HG03066 (cell line): ENCODE results near the gene ADM2.

Experiments used
- ATAC-seq: cut with Tn5 transposase; IDR thresholded peaks from one replicate; pipeline ENCODE4 v1.9.1; 2021; ENCODE audit warnings: low read depth; ENCODE audit not compliant: unreplicated experiment

ADM2 gene

DNA sequence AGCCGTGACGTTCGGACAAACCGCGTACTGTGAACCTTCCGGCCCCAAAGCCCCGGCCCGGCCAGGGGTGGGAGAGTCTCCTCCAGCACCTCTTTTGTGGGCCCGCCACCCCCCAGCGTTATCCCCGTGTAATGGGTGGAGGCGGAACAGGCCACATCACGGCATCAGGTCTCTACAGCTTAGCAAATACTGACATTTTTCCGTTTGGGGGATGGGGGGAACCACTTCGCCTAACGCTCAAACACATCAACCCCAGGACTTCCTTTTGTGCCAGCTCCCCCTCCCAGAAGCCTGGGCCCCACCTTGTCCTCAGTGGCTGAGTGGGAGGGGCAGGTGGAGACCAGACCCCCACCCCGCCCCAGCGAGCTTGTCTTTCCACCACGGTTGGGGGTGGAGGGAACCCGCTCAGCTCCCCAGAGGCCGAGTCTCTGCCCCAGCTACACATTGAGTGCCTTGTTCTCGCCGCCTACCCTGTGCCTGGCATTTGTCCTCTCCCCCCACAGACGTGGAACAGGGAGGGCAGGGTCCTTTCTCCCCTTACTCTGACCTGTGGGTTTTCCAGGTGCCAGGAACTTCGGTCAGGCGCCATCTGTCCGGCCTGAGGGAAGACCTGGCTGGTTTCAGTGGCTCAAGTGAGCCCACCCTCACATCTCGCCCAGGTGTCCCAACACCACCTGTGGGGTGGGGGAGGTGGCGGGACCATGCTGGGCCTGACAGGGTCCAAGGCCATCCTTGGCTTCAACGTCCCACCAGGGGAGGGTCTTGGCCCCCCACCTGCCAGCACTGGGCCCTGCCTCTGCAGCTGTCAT lies 36.1 kb upstream of the ADM2 start:
- no peak for ATAC-seq

DNA sequence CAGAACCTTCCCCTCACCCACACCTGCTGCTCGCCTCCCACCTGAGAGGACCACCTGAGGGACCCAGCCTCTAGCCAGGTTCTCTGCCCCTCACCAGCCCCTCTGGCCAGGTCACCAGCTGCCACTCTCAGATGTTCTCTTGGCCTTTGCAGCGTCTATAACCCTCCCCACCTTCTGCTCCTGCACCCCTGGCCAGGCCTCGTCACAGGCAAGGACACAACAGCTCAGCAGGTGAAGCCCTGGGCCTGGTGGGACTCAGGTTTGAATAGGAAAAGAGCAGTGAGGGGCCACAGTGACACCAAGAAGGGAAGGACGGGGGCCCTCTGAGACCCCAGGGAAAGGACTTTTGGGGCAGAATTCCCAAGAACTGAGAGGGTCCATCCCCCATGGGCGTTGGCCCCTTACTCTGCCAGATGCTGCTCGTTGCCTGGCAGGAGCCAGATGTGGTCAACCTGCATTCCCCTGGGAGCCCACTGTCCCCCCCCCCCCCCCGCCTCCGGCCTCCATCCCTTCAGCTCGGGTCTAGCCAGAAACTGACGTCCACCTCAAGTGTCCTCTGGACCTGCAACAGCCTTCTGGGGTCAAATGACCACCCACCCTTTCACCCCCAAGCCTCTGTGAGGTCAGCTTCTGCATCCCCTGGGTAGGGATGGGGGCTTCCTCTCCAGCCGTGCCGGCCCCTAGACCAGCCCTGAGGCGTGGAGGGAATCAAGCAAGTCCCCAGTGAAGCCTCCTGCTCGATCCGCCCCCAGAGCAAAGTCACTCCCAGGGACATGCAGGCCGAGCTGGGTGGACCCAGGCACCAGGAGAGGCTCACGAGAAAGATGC lies 35.2 kb upstream of the ADM2 start:
- ATAC-seq = no peak

DNA sequence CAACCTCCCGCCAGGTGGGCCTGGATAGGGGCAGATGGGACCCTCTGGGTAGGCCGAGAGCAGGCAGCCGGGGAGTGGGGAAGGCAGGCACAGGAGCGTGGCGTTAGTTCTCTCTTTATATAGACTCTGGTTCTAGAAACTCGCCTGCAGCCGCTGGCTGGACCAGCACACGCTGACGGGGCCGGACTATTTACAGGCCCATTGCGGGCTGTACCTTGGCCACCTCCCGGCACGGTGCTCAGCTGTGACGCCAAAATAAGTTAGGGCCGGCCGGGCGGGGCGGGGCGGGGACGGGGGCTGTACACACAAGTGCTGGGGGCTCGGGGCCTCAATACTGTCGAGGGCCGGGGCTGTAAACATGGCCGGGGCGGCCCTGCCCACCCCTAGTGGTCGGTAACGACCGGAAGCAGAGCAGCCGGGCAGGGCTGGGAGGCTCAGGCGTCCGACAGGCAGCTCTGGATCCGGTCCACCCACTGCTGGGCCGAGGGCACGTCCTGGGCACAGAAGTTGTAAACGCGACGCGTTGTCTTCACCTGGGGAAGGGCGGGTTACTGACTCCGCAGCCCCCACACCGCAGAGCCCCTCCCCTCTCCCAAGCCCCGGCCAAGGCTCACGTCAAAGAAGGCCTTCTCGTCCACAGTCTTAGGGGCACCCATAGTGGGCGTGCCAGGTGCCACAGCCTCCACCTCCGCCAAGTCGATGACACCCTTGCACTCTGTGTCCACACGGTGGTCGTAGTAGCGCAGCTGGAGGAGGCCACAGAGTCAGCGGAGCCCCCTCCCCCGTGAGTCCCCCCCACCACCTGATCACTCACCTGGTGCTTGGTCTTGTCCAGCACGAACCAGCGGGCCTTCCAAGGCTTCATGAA lies 34.4 kb upstream of the ADM2 start:
- ATAC-seq = no peak

DNA sequence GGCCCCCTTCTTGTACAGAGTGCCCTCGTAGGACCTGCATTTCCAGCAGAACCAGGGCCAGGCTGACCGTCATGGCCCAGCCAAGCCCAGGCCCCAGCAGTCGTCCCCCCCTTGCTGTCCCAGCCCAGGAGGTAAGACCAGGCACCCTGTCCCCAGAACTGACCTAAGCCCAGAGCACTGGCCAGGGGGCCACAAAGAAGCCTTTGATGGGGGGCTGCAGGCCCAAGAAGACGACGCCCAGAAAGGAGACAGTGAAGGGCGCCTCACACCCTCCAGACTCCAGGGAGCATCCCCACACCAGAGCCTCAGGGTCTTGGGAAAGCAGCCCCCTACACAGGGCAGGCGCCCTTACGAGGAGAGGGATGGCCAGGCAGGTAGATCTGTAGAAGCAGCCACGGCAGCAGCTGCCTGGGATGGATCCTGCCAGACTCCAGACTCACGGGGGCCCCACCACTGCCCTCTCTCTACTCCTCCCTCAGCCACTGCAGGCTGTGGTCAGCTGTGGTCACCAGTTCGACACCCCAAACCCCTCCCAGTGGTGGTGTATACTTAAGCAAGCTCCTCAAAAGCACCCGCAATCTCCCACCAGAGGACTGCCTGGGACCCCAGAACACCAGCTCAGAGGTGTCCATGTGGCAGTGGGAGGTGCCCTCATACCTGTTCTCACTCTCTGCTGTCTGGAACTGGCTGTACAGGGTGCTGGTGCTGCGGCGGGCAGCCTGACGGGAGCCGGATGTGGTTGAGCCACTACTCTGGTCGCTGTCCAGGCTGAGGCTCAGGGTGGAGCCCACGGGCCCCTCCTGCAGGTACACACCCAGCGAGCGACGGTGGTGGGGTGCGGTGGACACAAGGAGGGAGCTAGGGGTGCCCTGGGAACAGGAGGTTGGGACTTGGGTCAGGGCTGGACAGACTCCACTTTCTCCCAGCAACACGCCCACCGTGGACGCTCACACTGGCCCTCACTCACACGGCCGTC lies 33.5 kb upstream of the ADM2 start:
- no peak for ATAC-seq

DNA sequence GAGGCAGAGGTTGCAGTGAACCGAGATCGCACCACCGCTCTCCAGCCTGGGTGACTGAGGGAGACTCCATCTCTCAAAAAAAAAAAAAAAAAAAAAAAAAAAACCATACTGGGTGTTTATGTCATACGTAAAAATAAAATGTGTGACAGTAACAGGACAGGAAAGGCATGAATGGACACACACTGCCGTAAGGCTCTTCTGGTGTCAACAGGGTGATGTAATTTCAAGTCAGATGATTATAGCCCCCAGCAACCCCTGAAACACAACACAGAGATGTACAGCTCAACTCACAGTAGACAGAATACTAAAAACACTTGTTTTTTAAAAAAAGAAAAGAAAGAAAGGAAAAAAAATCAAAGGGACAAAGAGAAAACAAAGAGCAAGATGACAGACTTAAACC lies 28.7 kb upstream of the ADM2 start:
- ATAC-seq = no peak

DNA sequence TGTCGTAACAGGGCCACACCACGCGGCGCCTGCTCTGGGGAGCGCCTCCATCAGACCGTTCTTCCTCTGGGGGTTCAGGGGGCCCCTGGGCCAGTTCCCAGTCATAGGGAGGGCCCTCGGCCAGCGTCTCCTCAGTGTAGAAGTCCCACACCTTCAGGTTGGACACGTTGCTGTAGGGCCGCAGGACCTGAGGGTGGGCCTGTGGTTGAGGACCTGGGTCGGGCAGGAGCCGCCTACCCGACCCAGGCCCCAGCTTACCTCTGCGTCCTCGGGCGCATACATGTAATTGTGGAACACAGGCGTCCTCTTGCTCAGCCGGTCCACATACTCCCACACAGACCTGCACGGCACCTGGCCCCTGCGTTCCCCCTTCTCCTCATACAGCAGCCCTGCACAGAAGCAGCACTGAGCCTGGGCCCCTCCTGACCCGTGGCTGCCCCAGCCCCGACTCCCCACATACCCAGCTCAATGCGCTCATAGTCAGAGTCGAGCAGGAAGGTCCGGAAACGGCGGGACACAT lies 26.7 kb upstream of the ADM2 start:
- no peak for ATAC-seq

DNA sequence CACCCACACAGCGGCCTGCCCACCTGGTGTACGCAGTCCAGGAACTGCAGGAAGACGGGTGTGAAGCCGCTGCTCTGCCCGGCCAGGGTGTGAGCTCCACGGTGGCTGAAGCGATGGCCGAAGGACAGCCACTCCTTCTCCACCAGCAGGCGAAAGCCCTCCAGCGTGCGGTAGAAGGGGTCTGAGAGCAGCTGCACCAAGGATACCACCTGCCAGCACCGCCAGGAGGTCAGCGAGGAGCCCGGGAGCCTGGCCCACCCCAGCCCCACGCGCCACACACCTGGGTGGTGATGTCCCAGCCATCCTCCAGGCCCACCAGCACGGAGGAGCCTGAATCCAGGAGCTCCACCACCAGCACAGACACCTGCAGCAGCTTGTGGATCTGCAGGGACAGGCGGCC lies 26.1 kb upstream of the ADM2 start:
- ATAC-seq = no peak

DNA sequence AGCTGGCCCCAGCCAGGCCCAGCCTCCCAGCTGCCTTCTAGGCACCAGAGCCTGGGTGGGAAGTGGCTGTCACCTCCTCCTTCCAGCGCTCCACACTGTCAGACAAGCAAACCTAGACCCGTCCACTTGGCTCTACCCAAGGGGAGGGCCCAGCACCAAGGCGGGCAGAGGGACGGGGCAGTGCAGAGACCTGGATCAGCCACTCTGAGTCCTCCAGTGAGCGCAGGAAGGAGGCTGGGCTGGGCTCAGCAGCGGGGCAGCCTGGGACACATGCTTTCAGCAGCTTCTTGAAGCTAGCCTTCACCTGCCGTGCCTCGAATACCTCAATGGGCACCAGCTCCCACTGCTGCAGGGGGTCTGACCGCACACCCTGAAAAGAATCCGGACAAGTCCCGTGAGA lies 25.3 kb upstream of the ADM2 start:
- no peak for ATAC-seq

DNA sequence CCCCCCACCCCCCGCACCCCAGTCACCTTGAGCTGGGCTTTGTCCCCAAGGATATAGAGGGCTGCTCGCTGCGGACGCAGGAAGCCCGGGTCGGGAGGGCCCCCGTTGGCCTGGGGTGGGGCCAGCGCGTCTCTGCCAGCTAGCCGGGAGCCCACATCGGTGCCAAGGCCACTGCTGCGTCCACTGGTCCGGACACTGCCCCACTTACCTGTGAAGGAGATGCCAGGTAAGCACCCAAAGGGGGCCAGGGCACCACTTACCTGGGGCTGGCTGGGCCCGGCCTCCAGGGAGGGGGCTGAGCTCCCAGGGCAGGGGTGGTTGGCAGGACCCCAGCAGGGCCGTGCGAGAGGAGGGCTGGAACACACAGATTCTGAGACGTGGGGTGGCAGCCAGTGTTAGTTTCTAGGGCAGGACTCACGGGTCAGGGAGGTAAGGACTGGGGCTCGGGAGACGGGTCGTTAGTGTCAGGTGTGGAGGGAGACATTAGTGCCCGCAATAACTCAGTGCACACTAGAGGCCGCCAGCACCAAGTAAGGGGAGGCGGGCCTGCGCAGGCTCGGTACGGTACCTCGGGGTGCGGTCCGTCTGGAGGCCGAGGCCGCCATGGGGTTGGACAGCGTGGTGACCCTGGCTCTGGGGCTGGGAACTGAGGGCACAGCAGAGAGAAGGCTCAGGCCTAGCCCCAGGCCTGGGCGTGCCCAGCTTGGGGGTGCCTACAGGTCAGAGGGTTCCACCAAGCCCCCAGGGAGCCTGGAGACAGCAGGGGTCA lies 24.7 kb upstream of the ADM2 start:
- ATAC-seq = no peak

DNA sequence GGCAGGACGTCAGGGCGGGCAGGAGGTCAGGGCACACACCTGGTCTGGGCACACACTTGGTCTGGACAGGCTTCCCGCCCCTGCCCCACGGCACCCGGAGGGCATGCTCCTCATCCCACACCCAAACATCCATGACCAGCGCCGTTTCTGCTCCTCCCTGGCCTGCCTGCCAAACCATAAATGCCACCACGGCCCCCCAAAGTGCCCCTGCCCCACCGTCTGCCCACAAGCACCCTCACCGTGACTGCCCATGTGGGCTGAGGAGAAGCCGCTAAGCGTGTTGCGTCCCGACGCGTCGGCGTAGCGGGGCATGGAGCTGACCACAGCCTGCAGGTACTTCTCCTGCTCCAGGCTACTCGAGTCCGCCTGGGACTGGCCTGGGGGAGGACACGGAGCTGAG lies 22.3 kb upstream of the ADM2 start:
- ATAC-seq = no peak

DNA sequence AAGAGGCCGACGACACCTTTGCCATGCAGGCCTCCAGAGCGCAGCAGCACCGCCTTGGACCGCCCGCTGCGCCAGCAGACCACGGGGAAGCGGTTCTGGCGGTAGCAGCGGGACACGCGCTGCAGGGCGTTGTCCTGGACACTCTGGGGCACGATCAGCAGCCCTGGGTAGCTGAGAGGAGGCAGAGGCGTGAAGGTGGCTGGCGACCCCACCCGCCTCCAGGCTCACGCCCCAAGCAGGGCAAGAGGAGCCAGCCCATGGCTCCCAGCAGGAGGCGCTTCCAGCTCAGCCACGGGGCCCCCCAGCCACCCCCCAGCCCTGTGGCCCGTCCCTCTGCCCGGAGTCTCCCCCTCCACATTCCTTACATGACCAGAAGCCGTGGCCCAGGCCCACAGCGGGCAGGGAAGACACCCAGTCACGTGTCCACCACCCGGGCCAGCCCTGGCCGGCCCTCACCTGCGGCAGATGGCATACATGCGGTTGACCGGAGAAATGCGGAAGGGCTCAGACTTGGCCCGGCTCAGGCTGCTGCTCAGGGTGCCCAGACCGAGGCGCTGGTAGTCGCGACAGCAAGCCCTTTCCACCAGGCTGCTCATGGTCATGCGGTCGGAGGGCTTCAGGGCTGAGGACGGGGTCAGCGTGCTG lies 21.7 kb upstream of the ADM2 start:
- no peak for ATAC-seq

DNA sequence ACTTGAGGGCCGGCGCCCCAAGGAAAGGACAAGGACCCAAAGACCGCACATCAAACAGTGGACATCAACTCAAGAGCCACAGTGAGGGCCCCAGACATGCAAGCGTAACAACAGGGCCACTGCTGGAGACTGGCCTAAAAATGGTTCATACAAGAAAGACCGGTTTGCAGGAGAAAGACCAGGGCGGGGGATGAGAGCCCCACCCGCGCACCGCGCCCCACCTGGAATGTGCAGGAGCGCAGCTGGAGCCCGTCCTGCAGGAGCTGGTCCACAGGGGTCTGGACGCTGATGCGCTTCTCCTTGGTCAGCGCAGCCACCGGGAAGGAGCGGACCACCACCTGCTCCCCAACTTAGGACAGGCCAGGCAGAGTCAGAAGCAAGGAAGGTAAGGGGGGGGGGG lies 20.4 kb upstream of the ADM2 start:
- ATAC-seq = no peak

DNA sequence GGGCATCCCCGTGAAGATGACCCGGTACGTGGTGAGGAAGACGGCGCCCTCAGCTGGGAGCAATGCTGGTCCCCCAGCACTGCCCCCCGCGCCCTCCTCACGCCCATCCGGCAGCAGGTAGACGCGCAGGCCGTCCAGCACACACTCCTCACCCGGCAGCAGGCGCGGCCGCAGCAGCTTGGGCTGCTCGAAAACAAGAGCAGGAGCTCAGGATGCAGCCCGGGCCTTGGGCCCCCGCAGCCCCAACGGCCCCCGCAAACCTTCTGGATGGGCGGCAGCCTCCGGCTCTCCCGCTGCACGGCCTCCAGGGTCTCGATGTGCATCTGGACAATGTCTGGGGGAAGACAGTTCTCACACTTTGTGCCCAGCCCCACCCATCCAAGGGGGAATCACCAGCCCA lies 19.8 kb upstream of the ADM2 start:
- no peak for ATAC-seq

DNA sequence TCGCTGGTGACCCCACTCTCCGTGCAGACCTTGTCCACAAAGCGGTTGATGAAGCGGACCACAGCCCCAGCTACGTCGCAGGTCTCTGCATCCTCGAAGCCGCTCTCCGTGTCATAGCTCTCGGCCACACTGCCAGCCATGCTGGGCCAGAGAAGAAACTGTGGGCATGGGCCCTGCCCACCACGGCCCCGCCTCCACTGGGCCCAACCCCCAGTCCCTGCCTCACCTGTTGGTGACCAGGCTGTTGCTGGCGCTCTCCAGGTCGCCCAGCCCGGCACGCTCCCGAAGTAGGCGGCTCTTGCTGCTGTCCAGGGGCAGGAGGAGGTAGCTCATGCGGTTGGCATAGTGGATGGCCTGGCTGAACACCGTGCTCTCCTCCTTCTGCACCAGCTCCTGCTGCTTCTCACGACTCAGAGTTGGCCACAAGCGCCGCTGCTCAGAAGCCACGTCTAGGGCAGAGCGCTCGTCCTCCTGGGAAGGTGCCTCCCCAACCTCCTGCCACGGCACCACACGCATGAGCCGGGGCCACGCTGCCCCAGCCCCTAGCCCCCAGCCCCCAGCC lies 19.3 kb upstream of the ADM2 start:
- no peak for ATAC-seq

DNA sequence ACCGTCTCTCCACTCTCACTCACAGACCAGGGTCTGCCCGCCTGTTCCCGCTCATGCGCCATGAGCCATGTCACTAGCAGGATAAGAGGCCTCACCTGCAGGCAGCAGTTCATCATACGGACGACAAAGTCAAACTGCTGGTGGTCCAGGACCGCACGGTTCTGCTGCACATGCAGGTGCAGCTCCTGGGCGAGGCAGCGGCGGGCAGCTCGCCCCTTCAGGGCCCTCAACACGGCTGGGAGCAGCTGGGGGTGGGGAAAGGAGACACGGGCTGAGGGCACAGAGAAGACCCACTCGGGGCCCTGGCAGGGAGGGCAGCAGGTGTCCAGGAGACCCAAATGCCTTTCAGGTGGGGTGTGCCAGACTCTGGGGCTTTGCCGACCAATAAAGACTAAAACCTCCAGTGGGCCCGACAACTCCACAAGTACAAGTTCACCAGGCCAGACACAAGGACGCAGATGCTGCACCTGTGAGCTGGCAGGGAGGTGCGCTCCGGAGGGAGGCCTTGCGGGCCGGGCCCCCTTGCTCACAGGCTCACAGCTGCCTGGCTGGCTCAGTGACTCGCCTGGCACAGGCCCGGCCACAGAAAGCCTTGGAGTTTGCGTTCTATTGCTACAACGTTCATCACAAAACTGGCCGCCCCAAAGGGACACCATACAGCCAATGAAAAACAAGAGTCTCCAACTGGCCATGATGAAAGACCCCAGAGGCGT lies 18.0 kb upstream of the ADM2 start:
- ATAC-seq = no peak

DNA sequence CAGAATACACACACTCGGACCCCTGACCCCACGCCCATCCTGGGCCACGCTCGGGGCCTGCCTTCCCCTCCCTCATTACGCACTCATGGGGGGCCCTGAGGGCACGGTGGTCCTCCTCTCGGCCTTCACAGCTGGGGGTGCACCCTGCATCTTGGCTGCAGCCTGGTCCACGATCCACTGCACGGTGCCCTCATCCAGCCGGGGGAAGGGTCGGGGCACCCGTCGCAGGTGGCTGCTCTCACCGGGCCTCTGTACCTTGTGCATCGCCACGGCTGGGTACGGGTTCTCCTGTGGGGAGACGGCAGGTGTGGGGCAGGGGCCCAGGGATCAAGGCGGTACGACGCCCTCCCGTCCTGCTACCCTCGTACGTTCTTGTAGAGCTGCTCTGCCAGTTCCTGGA lies 16.9 kb upstream of the ADM2 start:
- ATAC-seq = no peak

DNA sequence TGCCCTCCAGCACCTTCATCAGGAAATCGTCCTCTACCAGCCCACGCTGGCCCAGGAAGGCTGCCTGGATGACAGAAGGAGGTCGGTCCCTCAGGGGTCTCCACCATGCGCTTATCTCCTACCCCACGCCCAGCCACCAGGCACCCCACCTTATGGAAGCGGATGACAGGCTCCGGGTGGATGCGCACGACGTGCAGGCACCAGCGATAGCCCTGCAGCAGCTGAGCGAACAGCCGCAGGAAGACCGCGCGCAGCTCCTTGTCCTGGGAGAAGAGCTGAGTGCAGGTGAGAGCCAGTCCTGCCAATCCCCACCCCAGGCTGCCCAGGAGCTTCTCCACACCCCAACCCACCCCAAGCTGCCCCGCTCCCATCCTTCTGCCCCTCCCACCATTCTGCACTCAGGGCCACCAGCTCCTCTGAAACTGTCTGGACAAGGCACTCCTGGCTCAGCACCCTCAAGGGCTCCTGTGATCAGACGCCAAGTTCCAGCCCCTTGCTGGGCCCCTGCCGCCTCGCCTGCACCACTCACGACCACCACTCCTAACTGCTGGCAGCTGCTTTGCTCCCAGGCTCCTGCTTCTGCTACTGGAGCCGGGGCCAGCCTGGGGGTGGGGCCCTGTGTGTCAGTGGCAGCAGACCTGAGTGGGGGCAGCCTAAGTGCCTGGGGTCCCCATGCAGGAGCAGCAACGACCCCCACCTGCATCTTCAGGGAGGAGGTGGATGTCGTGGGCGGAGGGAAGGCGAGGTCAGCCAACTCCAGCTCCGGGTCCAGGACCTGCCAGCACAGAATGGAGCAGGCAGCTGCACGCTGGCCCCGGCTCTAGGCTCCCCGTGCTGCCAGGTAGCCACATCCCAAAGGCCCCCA lies 16.0 kb upstream of the ADM2 start:
- no peak for ATAC-seq
